Lung (tissue), 12 donors: ENCODE measurements around the gene LRIG1. TPM values are rescaled to one million over a fixed set of nuclear protein-coding genes. Genes with fewer than 3 reads are reported as not detected.

ENCODE experiments used
- ATAC-seq: fragments of 200-7000 bp; cut with Tn5 transposase; one replicate; pipeline ENCODE4 v1.9.1; 2020; ENCODE audit warnings: moderate number of reproducible peaks; ENCODE audit not compliant: insufficient read depth, low FRiP score
- DNase-seq, 3 donors: peaks; one replicate each; pipeline ENCODE4 v3.0.0-alpha.2; 2013 to 2017
- H3K27ac ChIP-seq, 2 donors: one replicate each; pipeline ENCODE4 v1.5.1; 2013; ENCODE audit warnings: mild to moderate bottlenecking in 2 of 2, moderate library complexity in 2 of 2, control low read depth in 1 of 2, inconsistent platforms in 1 of 2, low read depth in 1 of 2, low read length in 1 of 2
- H3K27me3 ChIP-seq, 3 donors: one replicate each; pipeline ENCODE4 v1.5.1; 2013; ENCODE audit warnings: low read length in 2 of 3; ENCODE audit not compliant: control insufficient read depth in 3 of 3, insufficient read depth in 3 of 3
- H3K36me3 ChIP-seq, 4 donors: one replicate each; pipeline ENCODE4 v1.5.1; 2013; ENCODE audit warnings: low read length in 4 of 4, mild to moderate bottlenecking in 1 of 4, moderate library complexity in 1 of 4; ENCODE audit not compliant: control insufficient read depth in 4 of 4, insufficient read depth in 4 of 4
- H3K4me1 ChIP-seq, 5 donors: one replicate each; pipeline ENCODE4 v1.5.1; 2013; ENCODE audit warnings: low read length in 5 of 5, mild to moderate bottlenecking in 2 of 5, moderate library complexity in 1 of 5; ENCODE audit not compliant: control insufficient read depth in 5 of 5, insufficient read depth in 5 of 5
- H3K4me3 ChIP-seq: one replicate; pipeline ENCODE4 v1.5.1; 2013; ENCODE audit warnings: mild to moderate bottlenecking, control low read depth, moderate library complexity
- H3K9ac ChIP-seq, 2 donors: one replicate each; pipeline ENCODE4 v1.5.1; 2013; ENCODE audit warnings: low read length in 2 of 2, control low read depth in 1 of 2; ENCODE audit not compliant: insufficient read depth in 1 of 2
- H3K9me3 ChIP-seq, 4 donors: one replicate each; pipeline ENCODE4 v1.5.1; 2013; ENCODE audit warnings: low read length in 3 of 4, mild to moderate bottlenecking in 1 of 4, moderate library complexity in 1 of 4; ENCODE audit not compliant: control insufficient read depth in 4 of 4, insufficient read depth in 3 of 4
- CTCF ChIP-seq: IDR thresholded peaks from 2 replicates; pipeline ENCODE4 v1.5.1; 2012; ENCODE audit warnings: mild to moderate bottlenecking; ENCODE audit errors: control extremely low read depth, extremely low read depth
- WGBS, 2 donors: extraction: QIAGEN DNeasy Blood & Tissue Kit; methylation state at CpG; one replicate each; pipeline ENCODE4 v1.1.7; 2013; 5-methylcytosine and 5-hydroxymethylcytosine counted together
- polyA plus RNA-seq, 2 donors: library from polyadenylated mRNA; stranded (reverse); fragments of 200-250 nt; gene quantifications; one replicate each; pipeline ENCODE4 v1.2.1, GENCODE V29; 2013
- total RNA-seq, 2 donors: library from RNA; depleted of rRNA in 1 of 2; stranded (reverse); fragments of >200 nt in 1 of 2; gene quantifications; one replicate each; pipeline ENCODE4 v1.2.1, GENCODE V29; 2014 to 2021
- donor health status: control.
- donor health status: control.
- donor health status: Bipolar disorder and iron deficiency.
- donor health status: healthy.
- donor health status: DM: yes; HTN: yes; CAD: no.

LRIG1 gene
- total and polyA plus RNA-seq, 4 donors, result 21.9 to 97.4 (median 42.2) TPM

- Histone ChIP-seq H3K27ac (no peak overlapping the region), H3K27me3 (no peaks in the 10 kb centered on the region), H3K36me3 (no peaks in the 10 kb centered on the region), H3K4me3 (no peak overlapping the region), H3K4me1 (no peaks in the 10 kb centered on the region), H3K9ac (no peak overlapping the region), H3K9me3 (no peaks in the 10 kb centered on the region)
- 95 to 96% methylated on average over 3 of the region's 3 CpGs for WGBS, 2 donors
- ATAC-seq (no peak), DNase-seq (no peak)
- no peak for TF ChIP-seq CTCF
Observed at GRCh38 chr3:66539466-66539989, 38.7 kb upstream of the LRIG1 start.

- Histone ChIP-seq H3K27ac (no peak overlapping the region), H3K9me3 (no peaks in the 10 kb centered on the region), H3K4me1 (no peaks in the 10 kb centered on the region), H3K36me3 (no peaks in the 10 kb centered on the region), H3K4me3 (no peak overlapping the region), H3K27me3 (no peaks in the 10 kb centered on the region), H3K9ac (no peak overlapping the region)
- no peak for DNase-seq
- no peak for TF ChIP-seq CTCF
- no peak for ATAC-seq
Observed at GRCh38 chr3:66538390-66538789, 37.6 kb upstream of the LRIG1 start.

- Histone ChIP-seq H3K36me3 (no peaks in the 10 kb centered on the region), H3K27ac (no peak overlapping the region), H3K9ac (no peak overlapping the region), H3K9me3 (no peaks in the 10 kb centered on the region), H3K27me3 (no peaks in the 10 kb centered on the region), H3K4me3 (no peak overlapping the region), H3K4me1 (no peaks in the 10 kb centered on the region)
- no peak for TF ChIP-seq CTCF
- DNase-seq (no peak), ATAC-seq (no peak)
- WGBS, 2 donors, result 87 to 91% methylated on average over 7 of the region's 7 CpGs
Observed at GRCh38 chr3:66537735-66538134, 36.9 kb upstream of the LRIG1 start.

GRCh38 chr3:66536791-66537190 is 36.0 kb upstream of the LRIG1 start:
- Histone ChIP-seq H3K27ac (no peak overlapping the region), H3K27me3 (no peaks in the 10 kb centered on the region), H3K36me3 (no peaks in the 10 kb centered on the region), H3K9ac (no peak overlapping the region), H3K4me1 (no peaks in the 10 kb centered on the region), H3K4me3 (no peak overlapping the region), H3K9me3 (no peaks in the 10 kb centered on the region)
- no peak for ATAC-seq
- 96 to 98% methylated on average over 2 of the region's 2 CpGs for WGBS, 2 donors
- TF ChIP-seq CTCF, result no peak
- no peak for DNase-seq
